Inferior parietal cortex (tissue), 1 donor: ENCODE measurements around the gene YIPF6.
"Not testable (repeated sequence)": the region's sequence is repeated elsewhere in the genome, so short reads cannot be mapped to it uniquely, and the experiment has no call there.

Source experiments
- DNase-seq: peaks from one replicate; pipeline ENCODE4 v3.0.0-alpha.2; 2016; ENCODE audit errors: extremely low spot score

Gene YIPF6, protein sequence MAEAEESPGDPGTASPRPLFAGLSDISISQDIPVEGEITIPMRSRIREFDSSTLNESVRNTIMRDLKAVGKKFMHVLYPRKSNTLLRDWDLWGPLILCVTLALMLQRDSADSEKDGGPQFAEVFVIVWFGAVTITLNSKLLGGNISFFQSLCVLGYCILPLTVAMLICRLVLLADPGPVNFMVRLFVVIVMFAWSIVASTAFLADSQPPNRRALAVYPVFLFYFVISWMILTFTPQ

DNA sequence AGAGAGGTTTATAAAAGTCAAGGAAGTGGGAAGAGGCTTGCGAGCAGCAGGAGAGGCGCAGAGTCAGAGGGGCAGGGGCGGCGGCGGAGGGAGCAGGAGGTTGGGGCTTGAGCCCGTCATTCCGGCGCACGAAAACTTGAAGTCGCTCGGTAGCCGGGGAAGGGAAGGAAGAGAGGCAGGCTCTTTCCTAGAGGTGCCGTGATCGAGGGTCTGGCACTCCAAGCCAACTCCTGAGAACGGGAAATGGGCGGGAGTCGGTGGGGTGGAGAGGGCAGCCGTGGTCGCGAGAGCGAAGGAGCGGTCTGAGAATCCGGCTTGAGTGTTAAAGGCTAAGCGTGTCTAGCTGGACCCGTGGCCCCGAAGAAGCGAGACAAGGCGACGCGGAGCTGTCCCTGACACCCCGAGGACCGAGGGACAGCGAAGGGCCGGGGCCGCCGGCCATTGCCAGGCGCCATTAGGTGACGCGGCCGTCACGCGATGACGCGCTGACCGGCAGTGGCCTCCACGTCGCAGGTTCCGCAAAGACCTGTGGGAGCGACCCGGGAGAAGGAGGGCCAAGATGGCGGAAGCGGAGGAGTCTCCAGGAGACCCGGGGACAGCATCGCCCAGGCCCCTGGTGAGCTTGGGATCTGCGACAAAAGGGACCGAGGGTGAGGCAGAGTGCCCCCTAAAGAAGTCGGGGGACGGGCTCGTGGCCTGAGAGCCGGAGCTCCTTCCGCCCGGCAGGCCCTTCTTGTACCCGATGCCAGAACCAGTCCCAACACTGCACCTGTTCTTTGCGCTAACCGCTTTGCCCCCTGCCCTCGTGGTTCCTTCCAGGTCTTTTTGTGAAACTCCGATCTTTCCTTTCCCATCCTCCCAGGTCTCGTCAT lies at the start of gene YIPF6:
Gene YIPF6, plus strand, starts transcription at position 544 of the 872 bp plus-strand sequence. Its CDS starts 16 bp downstream, at position 560.
- peak; percentile 74 for DNase-seq

DNA sequence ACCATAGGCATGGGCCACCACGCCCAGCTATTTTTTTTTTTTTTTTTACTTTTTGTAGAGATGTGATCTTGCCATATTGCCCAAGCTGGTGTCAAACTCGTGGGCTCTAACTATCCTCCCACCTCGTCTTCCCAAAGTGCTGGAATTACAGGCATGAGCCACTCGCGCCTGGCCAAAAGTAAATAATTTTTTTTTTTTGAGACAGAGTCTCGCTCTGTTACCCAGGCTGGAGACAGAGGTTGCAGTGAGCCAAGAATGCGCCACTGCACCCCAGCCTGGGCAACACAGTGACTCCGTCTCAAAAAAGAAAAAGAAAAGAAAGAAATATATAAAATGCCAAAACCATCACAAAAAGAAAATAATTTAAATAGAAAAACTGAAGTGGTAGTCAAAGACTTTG lies 47.1 kb upstream of the YIPF6 start:
- DNase-seq = no peak

DNA sequence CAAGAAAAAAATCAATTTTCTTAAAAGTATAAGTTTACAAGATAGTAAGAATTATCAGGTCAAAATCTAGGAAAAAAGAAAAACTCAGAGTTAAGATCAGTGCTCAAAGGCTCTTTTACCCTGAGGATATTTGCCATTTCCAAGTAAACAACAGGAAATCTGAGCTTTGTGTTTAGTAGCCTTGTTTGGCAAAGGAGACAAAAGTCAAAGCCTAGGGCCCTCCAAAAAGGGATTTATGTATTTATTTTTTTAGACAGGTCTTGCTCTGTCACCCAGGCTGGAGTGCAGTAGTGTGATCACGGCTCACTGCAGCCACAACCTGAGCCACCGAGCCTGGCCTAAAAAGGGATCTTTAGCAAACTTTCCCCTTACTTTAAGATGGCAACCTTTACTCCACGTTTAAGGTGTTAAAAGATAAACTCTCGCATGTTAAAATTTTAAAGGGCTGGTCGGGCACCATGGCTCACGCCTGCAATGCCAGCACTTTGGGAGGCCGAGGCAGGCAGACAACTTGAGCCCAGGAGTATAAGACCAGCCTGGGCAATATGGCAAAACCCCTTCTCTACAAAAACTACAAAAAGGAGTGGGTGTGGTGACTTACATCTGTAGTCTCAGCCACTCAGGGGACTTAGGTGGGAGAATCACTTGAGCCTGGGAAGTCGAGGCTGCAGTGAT lies 44.2 kb upstream of the YIPF6 start:
- DNase-seq = no peak

DNA sequence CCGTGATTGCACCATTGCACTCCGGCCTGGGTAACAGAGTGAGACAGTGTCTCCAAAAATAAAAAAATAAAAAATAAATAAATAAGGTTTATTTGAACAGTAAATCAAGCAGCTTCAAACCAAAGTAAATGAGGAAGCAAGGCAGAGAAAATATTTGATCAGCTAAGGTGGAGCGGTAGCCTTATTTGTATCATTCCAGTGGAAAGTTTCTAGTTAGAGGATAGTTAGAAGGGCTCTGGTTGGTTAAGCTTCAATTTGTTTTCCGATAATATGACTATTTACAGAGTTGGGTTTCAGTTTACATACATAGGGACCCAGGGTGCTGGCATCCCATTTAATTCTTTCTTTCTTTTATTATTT lies 43.7 kb upstream of the YIPF6 start:
- DNase-seq = no peak

DNA sequence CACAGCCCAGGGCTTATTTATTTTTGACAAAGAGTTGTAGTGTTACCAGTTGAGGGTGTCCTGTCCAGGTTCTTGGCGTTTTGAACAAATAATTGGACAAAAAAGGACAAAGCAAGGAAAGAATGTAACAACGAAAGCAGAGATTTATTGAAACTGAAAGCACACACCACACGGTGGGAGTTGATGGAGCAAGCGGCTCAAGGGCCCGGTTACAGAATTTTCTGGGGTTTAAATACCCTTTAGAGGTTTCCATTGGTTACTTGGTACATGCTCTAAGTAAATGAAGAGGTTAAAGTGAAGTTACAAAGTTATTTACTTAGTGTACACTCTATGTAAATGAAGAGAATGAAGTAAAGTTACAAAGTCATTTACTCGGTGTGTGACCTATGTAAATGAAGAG lies 37.8 kb upstream of the YIPF6 start:
- no peak for DNase-seq

DNA sequence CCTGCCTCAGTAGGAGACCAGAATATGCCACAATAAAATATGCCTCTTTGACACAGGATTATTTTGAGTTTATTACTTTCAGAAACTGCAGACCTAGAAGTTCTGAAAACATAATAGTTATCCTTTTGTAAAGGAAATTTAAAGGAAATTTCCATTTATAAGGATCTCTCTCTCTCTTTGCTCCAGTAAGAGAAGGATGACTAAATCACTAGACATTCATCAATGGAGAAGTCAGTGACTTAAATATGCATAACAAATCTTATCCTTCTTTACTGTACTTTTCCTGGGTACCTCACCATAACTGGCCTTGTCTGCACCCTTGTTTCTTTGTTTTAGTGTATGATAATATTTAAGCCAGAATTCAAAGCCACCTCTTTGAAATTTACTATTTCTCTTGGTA lies 37.3 kb upstream of the YIPF6 start:
- no peak for DNase-seq

DNA sequence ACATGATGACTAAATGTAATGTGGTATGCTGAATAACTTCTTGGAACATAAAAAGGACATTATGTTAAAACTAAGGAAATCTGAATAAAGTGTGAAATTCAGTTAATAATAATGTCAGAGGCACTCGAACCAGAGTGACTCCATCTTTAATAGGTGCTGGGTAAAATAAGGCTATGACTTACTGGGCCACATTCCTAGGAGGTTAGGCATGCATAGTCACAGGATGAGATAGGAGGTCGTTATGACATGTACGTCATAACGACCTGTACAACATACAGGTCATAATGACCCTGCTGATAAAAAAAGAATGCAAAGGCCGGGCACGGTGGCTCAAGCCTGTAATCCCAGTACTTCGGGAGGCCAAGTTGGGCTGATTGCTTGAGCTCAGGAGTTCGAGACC lies 36.7 kb upstream of the YIPF6 start:
- DNase-seq = no peak

DNA sequence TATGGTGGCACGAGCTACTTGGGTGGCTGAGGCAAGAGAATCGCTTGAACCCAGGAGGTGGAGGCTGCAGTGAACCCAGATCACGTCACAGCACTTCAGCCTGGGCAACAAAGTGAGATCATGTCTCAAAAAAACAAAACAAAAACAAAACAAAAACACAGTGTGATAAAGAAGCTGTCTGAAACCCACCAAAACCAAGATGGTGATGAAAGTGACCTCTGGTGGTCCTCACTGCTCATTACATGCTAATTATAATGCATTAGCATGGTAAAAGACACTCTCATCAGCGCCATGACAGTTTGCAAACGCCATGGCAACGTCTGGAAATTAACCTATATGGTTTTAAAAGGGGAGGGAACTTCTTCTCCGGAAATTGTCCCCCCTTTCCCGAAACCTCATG lies 36.2 kb upstream of the YIPF6 start:
- peak; percentile 33 for DNase-seq

DNA sequence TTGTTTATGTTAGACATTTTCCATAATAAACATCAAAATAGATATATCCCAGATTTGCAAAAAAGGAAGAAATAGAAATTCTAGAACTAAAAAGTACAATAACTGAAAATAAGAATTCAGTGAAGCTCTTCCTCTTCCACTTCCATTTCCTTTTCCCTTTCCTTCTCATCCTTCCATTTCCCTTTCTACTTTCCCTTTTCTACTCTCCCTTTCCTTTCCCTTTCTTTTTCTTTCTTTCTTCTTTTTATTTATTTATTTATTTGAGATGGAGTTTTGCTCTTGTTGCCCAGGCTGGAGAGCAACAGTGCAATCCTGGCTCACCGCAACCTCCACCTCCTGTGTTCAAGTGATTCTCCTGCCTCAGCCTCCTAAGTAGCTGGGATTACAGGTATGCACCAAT lies 35.0 kb upstream of the YIPF6 start:
- no peak for DNase-seq

DNA sequence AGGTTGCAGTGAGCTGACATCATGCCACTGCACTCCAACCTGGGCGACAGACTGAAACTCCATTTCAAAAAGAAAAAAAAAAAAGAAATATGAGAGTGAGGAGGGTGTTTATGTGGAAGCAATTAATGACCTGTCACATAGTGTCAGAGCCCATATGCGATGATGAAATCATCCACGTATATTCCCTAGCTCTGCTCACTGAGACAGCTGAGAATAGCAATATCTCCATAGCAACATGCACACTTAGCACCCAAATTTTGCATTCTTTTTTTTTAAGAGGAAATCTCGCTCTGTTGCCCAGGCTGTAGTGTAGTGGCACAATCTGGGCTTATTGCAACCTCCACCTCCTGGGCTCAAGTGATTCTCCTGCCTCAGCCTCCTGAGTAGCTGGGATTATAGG lies 34.1 kb upstream of the YIPF6 start:
- no peak for DNase-seq

DNA sequence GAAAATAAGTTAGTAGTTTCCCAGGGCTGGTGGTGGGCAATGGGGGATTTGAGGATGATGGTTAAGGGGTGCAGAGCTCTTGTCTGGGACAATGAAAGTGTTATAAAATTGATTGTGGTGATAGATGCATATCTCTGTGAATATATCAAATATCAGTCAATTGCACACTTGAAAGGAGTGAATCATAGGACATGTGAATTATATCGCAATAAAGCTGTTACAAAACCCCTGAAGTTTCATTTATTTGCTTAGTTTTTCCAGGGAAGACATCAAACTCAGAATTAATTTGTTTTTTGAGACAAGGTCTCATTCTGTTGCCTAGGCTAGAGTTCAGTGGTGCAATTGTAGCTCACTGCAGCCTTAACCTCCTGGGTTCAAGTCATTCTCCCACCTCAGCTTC lies 17.9 kb upstream of the YIPF6 start:
- DNase-seq = no peak

DNA sequence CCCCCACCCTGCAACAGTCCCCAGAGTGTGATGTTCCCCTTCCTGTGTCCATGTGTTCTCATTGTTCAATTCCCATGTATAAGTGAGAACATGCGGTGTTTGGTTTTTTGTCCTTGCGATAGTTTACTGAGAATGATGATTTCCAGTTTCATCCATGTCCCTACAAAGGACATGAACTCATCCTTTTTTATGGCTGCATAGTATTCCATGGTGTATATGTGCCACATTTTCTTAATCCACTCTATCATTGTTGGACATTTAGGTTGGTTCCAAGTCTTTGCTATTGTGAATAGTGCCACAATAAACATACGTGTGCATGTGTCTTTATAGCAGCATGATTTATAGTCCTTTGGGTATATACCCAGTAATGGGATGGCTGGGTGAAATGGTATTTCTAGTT lies 12.7 kb upstream of the YIPF6 start:
- not testable (repeated sequence) for DNase-seq

DNA sequence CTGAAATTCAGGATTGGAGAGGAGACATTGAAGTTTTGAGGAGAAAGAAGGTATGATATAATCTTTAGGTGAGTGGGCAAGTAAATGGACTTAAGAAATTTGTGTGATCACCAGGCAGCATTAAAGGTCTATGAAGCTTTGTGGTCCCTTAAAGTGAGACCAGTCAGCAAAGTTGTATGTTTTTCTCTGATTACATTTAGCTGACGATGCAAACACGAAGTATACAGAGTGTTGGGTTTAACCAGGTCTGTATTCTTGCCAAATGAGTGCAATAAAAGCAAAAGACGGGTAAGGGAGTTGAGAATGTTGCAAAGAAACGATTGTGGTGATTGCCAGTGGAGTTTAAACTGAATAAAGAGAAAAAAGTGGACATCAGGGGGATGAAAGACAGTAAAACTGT lies 11.6 kb upstream of the YIPF6 start:
- DNase-seq = no peak

DNA sequence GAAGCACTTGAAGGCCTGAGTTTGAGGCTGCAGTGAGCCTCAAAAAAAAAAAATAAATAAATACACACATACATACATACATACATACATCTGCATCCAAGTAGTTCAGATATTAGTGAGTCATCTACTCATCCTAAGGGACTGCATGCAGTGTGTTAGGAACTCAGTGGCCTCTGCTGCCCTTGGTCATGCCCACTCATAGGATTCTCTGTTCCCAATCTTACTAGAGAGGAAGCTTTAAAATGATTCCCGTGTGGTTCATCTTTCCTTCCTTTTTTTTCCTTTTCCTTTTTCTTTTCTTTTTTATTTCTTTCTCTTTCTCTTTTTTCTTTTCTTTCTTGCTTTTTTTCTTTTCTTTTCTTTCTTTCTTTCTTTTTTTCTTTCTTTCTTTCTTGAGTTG lies 10.9 kb upstream of the YIPF6 start:
- DNase-seq = no peak

DNA sequence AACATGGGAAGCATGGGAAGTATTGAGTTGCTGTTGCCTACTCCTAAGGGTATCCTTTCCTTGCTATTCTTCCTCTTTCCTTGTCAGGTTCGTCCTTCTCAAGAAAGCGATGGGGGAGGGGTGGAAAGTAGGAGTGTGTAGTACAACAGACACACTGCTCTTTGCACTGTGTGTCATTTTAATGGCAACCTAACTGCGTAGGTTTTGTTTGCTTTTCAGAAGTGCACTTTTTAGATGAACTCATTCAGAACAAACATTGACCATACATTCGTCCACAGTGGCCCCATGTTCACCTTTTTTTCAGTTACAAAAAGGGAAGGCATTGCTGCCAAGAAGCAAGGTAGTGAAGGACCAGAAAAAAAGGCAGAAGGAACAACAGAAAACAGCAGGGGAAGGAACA lies 10.2 kb upstream of the YIPF6 start:
- DNase-seq = no peak

DNA sequence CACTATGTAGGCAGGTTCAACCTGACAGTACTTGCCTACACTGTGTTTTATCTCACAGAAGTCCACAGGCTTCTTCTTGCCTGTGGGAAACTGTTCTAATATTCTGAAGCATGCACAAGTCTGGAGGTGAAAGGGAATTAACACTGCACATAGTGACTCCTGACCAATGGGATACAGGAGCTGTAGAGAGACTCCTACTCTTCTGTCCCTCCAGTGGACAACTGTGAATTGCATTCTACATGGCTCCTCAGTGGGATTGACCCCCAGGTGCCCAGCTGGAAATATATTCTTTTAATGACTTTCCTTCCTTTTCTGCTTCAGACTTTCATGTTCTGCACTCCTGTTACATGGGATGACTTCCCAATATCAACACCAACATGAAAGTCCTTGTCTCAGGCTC lies 8.2 kb upstream of the YIPF6 start:
- DNase-seq = no peak

DNA sequence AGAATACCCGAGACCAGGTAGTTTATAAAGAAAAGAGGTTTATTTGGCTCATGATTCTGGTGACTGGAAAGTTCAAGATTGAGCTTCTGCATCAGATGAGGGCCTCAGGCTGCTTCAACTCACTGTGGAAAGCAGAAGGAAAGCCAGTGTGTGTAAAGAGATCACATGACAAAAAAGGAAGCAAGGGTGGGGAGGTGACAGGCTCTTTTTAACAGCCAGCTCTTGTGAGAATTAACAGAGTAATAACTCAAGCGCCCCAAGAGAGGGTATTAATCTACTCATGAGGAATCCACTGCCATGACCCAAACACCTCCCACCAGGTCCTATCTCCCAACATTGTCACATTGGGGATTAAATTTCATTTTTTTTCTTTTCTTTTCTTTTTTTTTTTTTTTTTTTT lies 6.3 kb upstream of the YIPF6 start:
- no peak for DNase-seq

DNA sequence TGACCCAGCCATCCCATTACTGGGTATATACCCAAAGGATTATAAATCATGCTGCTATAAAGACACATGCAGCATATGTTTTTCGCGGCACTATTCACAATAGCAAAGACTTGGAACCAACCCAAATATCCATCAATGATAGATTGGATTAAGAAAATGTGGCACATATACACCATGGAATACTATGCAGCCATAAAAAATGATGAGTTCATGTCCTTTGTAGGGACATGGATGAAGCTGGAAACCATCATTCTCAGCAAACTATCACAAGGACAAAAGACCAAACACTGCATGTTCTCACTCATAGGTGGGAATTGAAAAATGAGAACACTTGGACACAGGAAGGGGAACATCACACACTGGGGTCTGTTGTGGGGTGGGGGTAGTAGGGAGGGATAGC lies 5.1 kb upstream of the YIPF6 start:
- DNase-seq = not testable (repeated sequence)

DNA sequence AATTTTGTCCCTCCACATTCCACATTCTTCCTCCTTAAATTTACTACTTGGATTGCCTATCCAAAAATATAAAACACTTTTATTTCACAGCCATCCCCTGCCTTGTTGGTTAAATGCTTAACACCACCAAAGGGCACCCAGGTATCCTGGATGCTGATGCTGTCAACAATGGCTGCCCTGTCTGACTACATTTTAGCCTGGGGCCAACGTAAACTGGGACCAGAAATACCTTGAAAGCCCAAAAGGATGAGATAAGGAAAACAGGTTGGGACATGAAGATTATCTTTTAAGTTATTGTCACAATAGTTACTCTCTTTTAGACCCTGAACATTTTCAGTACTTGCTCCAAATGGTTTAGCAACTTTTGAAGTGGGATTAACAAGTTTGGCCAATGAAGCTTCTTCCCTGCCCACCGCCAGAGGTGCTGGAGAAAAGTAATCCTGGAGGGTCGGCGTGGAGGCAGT lies 775 bp upstream of the YIPF6 start:
- DNase-seq = no peak

DNA sequence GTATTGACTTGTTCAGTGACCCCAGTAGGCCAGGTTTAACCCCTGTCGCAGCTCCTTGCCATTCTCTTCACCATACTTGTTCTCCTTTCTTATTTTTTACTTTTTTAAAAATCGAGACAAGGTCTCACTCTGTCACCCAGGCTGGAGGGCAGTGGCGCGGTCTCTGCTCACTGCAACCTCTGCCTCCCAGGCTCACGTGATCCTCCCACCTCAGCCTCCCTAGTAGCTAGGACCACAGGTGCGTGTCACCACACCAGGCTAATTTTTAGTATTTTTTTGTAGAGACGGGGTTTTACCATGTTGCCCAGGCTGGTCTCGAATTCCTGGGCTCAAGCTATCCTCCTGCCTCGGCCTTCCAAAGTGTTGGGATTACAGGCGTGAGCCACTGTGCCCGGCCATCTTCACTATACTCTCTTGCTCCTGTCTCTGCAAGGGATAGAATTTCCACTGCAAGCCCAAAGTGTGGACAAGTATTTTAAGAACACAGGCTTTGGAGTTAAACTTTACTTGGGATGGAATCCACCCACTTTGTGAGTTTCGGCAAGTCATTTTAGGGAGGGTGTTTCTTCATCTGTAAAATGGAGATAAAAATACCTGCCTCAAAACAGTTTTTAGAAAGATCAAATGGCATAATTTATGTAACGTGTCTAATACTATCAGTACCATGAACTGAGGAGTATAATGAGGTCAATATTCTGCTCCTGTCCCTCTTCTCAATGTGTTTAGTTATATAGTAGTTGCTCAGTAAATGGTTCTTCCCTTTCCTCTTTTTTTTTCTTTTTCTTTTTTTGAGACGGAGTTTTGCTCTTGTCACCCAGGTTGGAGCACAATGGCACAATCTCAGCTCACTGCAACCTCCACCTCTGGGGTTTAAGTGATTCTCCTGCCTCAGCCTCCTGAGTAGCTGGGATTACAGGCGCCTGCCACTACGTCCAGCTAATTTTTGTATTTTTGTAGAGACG lies 973 bp downstream of the YIPF6 start:
- DNase-seq = no peak

DNA sequence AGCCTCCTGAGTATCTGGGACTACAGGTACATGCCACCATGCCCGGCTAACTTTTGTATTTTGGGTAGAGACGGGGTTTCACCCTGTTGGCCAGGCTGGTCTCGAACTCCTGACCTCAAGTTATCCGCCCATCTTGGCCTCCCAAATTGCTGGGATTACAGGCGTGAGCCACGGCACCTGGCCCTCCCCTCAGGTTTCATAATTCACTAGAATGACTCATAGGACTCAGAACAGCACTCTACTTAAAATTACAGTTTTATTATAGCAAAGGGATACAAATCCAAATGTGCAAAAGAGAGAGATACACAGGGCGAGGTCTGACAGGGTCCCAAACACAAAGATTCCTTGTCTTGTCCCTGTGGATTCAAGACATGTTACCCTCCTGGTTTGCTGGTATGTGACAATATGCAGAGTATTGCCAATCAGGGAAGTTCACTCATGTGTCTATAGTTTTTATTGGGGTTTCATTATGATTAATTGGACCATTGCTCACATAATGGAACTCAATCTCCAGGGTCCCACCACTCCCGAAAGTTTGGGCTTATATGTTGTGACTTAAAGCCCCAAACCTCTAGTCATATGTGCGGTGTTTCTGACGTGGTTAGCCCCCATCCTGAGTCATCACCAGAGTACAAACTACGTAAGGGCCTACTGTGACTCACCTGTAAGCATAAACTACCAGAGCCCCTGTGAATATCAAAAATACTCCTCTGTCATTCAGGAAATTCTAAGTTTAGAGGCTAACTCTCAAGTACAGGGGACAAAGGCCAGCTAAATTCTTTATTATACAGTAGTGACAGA lies 5.2 kb downstream of the YIPF6 start:
- DNase-seq = no peak
